Lung (tissue), 12 donors: ENCODE measurements around the gene ZNF830. TPM values are rescaled to one million over a fixed set of nuclear protein-coding genes. Genes with fewer than 3 reads are reported as not detected.

Source experiments
- ATAC-seq: fragments of 200-7000 bp; cut with Tn5 transposase; one replicate; pipeline ENCODE4 v1.9.1; 2020; ENCODE audit warnings: moderate number of reproducible peaks; ENCODE audit not compliant: insufficient read depth, low FRiP score
- DNase-seq, 3 donors: peaks; one replicate each; pipeline ENCODE4 v3.0.0-alpha.2; 2013 to 2017
- H3K27ac ChIP-seq, 2 donors: one replicate each; pipeline ENCODE4 v1.5.1; 2013; ENCODE audit warnings: mild to moderate bottlenecking in 2 of 2, moderate library complexity in 2 of 2, control low read depth in 1 of 2, inconsistent platforms in 1 of 2, low read depth in 1 of 2, low read length in 1 of 2
- H3K27me3 ChIP-seq, 3 donors: one replicate each; pipeline ENCODE4 v1.5.1; 2013; ENCODE audit warnings: low read length in 2 of 3; ENCODE audit not compliant: control insufficient read depth in 3 of 3, insufficient read depth in 3 of 3
- H3K36me3 ChIP-seq, 4 donors: one replicate each; pipeline ENCODE4 v1.5.1; 2013; ENCODE audit warnings: low read length in 4 of 4, mild to moderate bottlenecking in 1 of 4, moderate library complexity in 1 of 4; ENCODE audit not compliant: control insufficient read depth in 4 of 4, insufficient read depth in 4 of 4
- H3K4me1 ChIP-seq, 5 donors: one replicate each; pipeline ENCODE4 v1.5.1; 2013; ENCODE audit warnings: low read length in 5 of 5, mild to moderate bottlenecking in 2 of 5, moderate library complexity in 1 of 5; ENCODE audit not compliant: control insufficient read depth in 5 of 5, insufficient read depth in 5 of 5
- H3K4me3 ChIP-seq: one replicate; pipeline ENCODE4 v1.5.1; 2013; ENCODE audit warnings: mild to moderate bottlenecking, control low read depth, moderate library complexity
- H3K9ac ChIP-seq, 2 donors: one replicate each; pipeline ENCODE4 v1.5.1; 2013; ENCODE audit warnings: low read length in 2 of 2, control low read depth in 1 of 2; ENCODE audit not compliant: insufficient read depth in 1 of 2
- H3K9me3 ChIP-seq, 4 donors: one replicate each; pipeline ENCODE4 v1.5.1; 2013; ENCODE audit warnings: low read length in 3 of 4, mild to moderate bottlenecking in 1 of 4, moderate library complexity in 1 of 4; ENCODE audit not compliant: control insufficient read depth in 4 of 4, insufficient read depth in 3 of 4
- WGBS, 2 donors: extraction: QIAGEN DNeasy Blood & Tissue Kit; methylation state at CpG; one replicate each; pipeline ENCODE4 v1.1.7; 2013; 5-methylcytosine and 5-hydroxymethylcytosine counted together
- polyA plus RNA-seq, 2 donors: library from polyadenylated mRNA; stranded (reverse); fragments of 200-250 nt; gene quantifications; one replicate each; pipeline ENCODE4 v1.2.1, GENCODE V29; 2013
- total RNA-seq, 2 donors: library from RNA; depleted of rRNA in 1 of 2; stranded (reverse); fragments of >200 nt in 1 of 2; gene quantifications; one replicate each; pipeline ENCODE4 v1.2.1, GENCODE V29; 2014 to 2021
- TF ChIP-seq, protein P1 (sequence below): IDR thresholded peaks from 2 replicates; pipeline ENCODE4 v1.5.1; 2012; ENCODE audit warnings: mild to moderate bottlenecking; ENCODE audit errors: control extremely low read depth, extremely low read depth
- donor health status: control.
- donor health status: control.
- donor health status: Bipolar disorder and iron deficiency.
- donor health status: healthy.
- donor health status: DM: yes; HTN: yes; CAD: no.

The ZNF830 gene
- total and polyA plus RNA-seq, 4 donors: 7.8 to 13.2 (median 11.8) TPM

DNA sequence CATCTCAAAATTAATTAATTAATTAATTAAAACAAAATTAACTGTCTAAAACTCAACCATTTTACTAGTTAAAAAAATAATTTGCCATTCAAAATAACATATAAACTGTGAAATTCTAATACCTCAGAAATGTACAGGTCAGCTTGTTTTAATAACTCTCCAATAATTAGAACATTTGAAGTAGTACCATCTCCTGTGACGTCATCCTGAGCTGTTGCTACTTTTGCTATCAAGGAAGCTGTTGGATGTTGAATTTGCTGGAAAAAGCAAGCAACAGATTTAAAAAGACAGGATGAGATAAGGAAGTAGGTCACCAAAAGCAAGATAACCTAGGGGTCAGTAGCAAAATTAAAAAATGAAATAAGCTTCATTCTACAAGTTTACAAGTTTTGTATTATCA is 2.9 kb upstream of the ZNF830 start:
- no peaks in the 10 kb centered on the region for H3K27me3 ChIP-seq
- H3K27ac ChIP-seq: no peak overlapping the region
- H3K4me1 ChIP-seq: peaks cover 0 to 20% (median 5%) of the 10 kb centered on the region in 5 donors
- TF ChIP-seq, protein P1, sequence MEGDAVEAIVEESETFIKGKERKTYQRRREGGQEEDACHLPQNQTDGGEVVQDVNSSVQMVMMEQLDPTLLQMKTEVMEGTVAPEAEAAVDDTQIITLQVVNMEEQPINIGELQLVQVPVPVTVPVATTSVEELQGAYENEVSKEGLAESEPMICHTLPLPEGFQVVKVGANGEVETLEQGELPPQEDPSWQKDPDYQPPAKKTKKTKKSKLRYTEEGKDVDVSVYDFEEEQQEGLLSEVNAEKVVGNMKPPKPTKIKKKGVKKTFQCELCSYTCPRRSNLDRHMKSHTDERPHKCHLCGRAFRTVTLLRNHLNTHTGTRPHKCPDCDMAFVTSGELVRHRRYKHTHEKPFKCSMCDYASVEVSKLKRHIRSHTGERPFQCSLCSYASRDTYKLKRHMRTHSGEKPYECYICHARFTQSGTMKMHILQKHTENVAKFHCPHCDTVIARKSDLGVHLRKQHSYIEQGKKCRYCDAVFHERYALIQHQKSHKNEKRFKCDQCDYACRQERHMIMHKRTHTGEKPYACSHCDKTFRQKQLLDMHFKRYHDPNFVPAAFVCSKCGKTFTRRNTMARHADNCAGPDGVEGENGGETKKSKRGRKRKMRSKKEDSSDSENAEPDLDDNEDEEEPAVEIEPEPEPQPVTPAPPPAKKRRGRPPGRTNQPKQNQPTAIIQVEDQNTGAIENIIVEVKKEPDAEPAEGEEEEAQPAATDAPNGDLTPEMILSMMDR: no peak
- DNase-seq (no peak), ATAC-seq (no peak)
- H3K4me3 ChIP-seq: no peak overlapping the region
- 76 to 85% methylated on average over 1 of the region's 1 CpG for WGBS, 2 donors
- H3K9ac ChIP-seq: no peak overlapping the region
- H3K36me3 ChIP-seq: peaks cover 0 to 4% (median 0%) of the 10 kb centered on the region in 4 donors
- H3K9me3 ChIP-seq: no peaks in the 10 kb centered on the region

DNA sequence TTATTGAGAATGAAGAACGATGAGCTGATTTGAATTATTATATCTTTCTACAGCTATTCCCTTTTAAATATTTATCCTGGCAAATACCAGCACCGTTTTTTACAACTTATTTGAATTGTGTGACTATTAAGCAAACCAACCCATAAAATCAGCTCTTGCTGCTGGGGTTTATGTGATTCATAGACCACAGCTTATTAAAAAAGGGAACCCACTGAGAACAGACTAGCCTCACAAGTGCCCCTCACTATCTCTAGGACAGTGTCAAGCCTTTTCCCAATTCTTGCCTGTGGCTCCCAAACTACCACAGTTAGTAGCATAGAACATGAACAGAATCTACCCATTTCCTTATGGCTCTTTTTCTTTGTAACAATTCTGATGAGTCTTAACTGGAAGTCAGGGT is 12.8 kb downstream of the ZNF830 start:
- no peaks in the 10 kb centered on the region for H3K27me3 ChIP-seq
- DNase-seq (no peak), ATAC-seq (no peak)
- no peaks in the 10 kb centered on the region for H3K4me1 ChIP-seq
- H3K9me3 ChIP-seq: no peaks in the 10 kb centered on the region
- H3K4me3 ChIP-seq: no peak overlapping the region
- peaks cover 0 to 2% (median 0%) of the 10 kb centered on the region in 4 donors for H3K36me3 ChIP-seq
- WGBS, 2 donors: 30 to 48% methylated on average over 2 of the region's 2 CpGs
- H3K27ac ChIP-seq: no peak overlapping the region
- H3K9ac ChIP-seq: no peak overlapping the region
- TF ChIP-seq, protein P1: no peak

DNA sequence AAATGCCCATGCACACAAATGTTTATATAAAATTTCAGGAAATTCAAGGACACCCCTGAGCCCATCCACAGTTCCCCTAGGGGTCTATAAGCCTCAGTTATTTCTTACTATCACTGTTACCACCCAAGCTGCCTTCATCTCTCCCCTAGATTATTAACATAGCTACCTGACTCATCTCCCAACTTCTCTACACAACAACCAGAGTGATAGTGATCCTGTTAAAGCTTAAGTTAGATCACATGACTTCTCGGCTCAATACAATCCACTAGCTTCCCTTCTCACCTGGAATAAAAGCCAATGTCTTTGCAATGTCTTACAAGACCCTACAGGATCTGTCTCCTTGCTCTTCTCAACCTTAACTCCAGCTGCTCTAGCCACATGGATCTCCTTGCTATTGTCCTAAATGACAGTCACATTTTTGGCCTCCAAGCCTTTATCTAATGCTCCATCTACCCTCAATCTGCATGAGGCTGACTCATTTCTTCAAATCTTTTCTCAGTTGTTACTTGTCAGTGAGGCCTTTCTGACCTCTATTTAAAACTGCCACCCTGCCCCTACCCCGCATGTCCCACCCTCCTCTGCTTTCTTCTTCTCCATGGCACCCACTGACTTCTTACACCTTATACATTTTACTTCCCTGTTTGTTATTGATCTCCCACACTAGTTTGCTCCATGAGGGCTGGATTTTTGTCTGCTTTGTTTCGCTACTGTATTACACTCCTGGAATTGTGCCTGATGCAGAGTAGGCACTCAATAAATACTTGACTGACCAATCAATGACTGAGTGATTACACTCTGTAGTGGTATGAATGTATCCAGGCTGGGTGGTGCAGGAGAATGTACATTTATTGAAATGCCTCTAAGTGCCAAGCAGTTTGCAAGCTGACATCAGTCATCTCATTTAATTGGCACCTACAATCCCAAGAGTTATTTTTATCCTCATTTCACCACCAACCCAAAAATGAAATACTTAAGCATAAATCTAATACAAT is 13.8 kb downstream of the ZNF830 start:
- ATAC-seq (no peak), DNase-seq (no peak)
- no peak overlapping the region for H3K27ac ChIP-seq
- no peak overlapping the region for H3K9ac ChIP-seq
- WGBS, 2 donors: 79 to 94% methylated on average over 3 of the region's 3 CpGs
- H3K27me3 ChIP-seq: no peaks in the 10 kb centered on the region
- TF ChIP-seq, protein P1: no peak
- peaks cover 0 to 6% (median 0%) of the 10 kb centered on the region in 5 donors for H3K4me1 ChIP-seq
- no peaks in the 10 kb centered on the region for H3K9me3 ChIP-seq
- H3K4me3 ChIP-seq: no peak overlapping the region
- peaks cover 0 to under 1% (median 0%) of the 10 kb centered on the region in 4 donors for H3K36me3 ChIP-seq
